Retinal pigment epithelial cell (primary cell): ENCODE data around the gene CENPX.

Source experiments
- DNase-seq: peaks from one replicate; pipeline ENCODE4 v3.0.0-alpha.2; 2010; ENCODE audit warnings: low read depth
- H3K4me3 ChIP-seq: 2 replicates; pipeline ENCODE4 v1.5.1; 2011; ENCODE audit warnings: mild to moderate bottlenecking, low read length, control low read depth, moderate library complexity
- CTCF ChIP-seq: conservative IDR thresholded peaks from 2 replicates; pipeline ENCODE4 v1.5.1; 2011; ENCODE audit warnings: low read depth, low read length, control low read depth, inconsistent platforms

Gene CENPX

GRCh38 chr17:82025401-82026107, 2.9 kb upstream of the CENPX start:
- H3K4me3 ChIP-seq: no peak overlapping the region
- no peak for DNase-seq
- no peak for TF ChIP-seq CTCF

- H3K4me3 ChIP-seq: no peak overlapping the region
- no peak for TF ChIP-seq CTCF
- DNase-seq: no peak
Observed at GRCh38 chr17:82024859-82025258, 2.2 kb upstream of the CENPX start.

GRCh38 chr17:82023447-82024241, 966 bp upstream of the CENPX start:
- TF ChIP-seq CTCF: no peak
- H3K4me3 ChIP-seq: peak overlapping the region; percentile 61
- no peak for DNase-seq

GRCh38 chr17:82022981-82023446, 336 bp upstream of the CENPX start, which contains the start of gene LRRC45:
TSS of gene LRRC45 (plus strand) at chr17:82023305. CDS start at chr17:82023644, 339 bp downstream.
- peak; percentile 98 for DNase-seq
- TF ChIP-seq CTCF: no peak

GRCh38 chr17:82021900-82022309, 773 bp downstream of the CENPX start:
- no peak for TF ChIP-seq CTCF
- no peak for DNase-seq

More at GRCh38 chr17:82022981-82023446, 336 bp upstream of the CENPX start, which contains the start of gene LRRC45:
- H3K4me3 ChIP-seq: peak within 1 kb of the TSS; percentile 70

GRCh38 chr17:82021107-82021899, 1.4 kb downstream of the CENPX start:
- no peak for DNase-seq
- TF ChIP-seq CTCF: peak; percentile 82
- peak overlapping the region; percentile 70 for H3K4me3 ChIP-seq

More at GRCh38 chr17:82021900-82022309, 773 bp downstream of the CENPX start:
- peak overlapping the region; percentile 70 for H3K4me3 ChIP-seq
